DLD1 (cell line): ENCODE results near the gene LRP4.
"Not testable (repeated sequence)": the region's sequence is repeated elsewhere in the genome, so short reads cannot be mapped to it uniquely, and the experiment has no call there.

Source experiments
- in situ Hi-C: cut with HindIII; loops from 2 replicates; pipeline ENCODE4 v1.10.0; 2017; ENCODE audit warnings: low sequenced_read_pairs

The LRP4 gene, protein sequence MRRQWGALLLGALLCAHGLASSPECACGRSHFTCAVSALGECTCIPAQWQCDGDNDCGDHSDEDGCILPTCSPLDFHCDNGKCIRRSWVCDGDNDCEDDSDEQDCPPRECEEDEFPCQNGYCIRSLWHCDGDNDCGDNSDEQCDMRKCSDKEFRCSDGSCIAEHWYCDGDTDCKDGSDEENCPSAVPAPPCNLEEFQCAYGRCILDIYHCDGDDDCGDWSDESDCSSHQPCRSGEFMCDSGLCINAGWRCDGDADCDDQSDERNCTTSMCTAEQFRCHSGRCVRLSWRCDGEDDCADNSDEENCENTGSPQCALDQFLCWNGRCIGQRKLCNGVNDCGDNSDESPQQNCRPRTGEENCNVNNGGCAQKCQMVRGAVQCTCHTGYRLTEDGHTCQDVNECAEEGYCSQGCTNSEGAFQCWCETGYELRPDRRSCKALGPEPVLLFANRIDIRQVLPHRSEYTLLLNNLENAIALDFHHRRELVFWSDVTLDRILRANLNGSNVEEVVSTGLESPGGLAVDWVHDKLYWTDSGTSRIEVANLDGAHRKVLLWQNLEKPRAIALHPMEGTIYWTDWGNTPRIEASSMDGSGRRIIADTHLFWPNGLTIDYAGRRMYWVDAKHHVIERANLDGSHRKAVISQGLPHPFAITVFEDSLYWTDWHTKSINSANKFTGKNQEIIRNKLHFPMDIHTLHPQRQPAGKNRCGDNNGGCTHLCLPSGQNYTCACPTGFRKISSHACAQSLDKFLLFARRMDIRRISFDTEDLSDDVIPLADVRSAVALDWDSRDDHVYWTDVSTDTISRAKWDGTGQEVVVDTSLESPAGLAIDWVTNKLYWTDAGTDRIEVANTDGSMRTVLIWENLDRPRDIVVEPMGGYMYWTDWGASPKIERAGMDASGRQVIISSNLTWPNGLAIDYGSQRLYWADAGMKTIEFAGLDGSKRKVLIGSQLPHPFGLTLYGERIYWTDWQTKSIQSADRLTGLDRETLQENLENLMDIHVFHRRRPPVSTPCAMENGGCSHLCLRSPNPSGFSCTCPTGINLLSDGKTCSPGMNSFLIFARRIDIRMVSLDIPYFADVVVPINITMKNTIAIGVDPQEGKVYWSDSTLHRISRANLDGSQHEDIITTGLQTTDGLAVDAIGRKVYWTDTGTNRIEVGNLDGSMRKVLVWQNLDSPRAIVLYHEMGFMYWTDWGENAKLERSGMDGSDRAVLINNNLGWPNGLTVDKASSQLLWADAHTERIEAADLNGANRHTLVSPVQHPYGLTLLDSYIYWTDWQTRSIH (N-terminal part only)

DNA sequence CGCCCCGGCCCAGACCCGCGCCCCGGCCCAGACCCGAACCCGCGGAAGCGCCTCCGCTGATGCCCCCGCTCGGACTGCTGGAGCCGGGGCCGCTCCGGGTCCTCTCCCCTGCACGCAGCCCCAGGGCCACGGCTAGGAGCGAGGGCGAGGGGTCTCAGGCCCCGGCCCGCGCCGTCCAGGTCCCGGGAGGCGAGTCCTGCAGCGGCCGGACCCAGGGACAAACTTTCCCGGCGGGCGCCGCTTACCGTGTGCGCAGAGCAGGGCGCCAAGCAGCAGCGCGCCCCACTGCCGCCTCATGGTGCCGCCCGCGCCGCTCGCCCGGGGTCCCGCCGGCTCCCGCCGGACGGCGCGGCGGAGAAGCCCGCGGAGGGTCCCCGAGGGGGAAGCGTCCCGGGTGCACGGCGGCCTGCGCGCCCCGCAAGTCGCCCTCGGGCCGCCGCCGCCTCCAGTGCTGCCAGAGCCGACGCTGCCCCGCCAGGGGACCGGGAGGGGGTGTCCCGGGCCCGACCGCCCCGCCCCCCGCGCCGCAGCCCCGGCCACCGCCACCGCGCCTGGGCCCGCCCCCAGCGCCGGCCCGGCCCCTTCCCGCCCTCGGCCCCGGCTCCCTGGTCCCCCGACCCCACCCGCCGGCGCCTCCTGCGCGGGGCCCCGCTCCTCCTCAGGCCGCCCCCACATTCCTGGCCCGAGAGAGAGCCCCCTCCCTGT lies at the start of gene LRP4:
Gene LRP4 (minus strand): TSS at position 468 of the 705 bp plus-strand sequence. CDS start 171 bp downstream, at position 297.
- in situ Hi-C loops = no loop called here

DNA sequence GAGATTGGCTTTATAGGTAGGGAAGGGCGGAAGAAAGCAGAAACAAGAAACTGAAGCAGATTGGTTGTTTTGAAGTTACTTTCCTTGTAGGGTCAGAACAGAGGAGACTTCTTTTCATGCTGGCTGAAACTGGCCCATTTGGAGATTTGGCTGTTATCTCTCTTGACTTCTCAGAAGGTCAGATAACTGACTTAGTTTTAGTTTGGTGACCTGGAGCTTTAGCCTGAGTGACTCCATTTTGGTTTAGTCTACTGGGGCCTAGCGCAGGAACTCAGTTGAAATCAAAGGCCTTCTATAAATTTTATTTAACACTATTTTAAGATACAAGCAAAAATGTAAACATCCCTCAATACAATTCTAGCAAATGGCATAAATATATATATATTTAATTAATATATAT lies 49.6 kb upstream of the LRP4 start:
- in situ Hi-C loops = no loop called here

DNA sequence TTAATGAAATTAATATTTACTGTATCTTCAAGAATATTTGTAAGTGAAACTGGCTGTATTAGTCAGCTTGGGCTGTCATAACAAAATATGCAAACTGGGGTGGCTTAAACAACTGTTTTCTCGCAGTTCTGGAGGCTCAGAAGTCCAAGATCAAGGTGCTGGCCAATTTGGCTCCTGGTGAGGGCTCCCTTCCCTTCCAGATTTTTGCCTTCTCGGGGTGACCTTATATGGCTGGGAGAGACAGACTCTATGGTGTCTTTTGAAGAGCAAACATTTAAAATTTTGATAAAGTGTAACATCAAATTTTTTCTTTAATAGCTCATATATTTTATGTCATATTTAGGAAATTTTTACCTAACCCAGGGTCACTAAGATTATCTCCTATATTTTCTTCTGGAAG lies 48.4 kb upstream of the LRP4 start:
- in situ Hi-C loops = no loop called here

DNA sequence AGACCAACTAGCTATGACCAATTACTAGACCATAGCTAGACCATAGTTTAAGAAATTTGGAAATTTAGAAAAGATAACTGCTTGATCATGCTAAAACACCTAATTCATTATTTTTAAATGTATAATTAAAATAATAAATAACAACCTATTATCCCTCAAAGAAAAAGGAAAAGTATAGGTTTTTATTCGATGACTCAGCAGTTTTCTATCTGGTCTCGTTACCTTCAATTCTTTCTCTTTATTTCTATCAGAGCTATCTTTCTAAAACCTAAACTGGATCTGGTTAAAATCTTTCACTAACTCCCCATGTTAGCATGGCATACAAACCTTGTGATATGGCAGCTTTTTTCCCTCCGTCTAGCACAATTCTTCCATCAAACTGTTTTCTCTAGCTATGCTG lies 45.5 kb upstream of the LRP4 start:
- in situ Hi-C loops = no loop called here

DNA sequence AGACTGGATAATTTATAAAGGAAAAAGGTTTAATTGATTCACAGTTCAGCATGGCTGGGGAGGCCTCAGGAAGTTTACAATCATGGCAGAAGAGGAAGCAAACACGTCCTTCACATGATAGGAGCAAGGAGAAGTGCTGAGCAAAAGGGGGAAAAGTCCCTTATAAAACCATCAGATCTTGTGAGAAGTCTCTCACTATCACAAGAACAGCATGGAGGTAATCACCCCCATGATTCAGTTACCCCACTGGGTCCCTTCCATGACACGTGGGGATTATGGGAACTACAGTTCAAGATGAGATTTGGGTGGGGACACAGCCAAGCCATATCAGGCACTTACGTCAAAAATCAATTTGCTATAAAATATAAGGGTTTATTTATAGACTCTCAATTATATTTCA lies 43.5 kb upstream of the LRP4 start:
- in situ Hi-C loops = not testable (repeated sequence)

DNA sequence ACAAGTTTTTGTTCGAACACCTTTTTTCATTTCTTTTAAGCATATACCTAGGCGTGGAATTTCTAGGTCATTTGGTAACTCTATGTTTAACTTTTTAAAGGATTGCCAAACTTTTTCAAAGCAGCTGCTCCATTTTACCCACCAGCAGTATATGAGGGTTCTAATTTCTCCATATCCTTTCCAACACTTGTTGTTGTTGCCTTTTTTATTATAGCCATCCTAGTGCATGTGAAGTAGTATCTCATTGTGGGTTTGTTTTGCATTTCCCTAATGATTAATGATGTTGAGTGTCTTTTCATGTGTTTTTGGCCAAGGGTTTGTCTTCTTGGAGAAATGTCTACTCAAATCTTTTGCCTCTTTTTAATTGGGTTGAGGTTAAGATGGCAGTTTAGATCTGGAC lies 42.7 kb upstream of the LRP4 start:
- in situ Hi-C loops = no loop called here

DNA sequence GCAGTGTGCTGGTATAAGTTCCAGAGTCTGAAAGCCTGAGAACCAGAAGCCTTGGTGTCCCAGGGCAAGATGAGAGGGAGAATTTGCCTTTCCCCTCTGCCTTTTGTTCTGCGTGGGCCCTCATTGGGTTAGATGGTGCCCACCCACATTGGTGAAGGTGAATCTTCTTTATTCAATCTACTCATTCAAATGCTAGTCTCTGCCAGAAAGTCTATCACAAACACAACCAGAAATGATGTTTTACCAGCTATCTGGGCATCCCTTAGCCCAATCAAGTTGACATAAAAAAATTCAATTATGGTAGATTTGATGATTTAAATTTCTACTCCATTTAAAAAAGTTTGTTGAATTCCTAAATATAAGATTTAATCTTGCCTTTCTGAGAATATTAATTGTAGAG lies 40.4 kb upstream of the LRP4 start:
- in situ Hi-C loops = no loop called here

DNA sequence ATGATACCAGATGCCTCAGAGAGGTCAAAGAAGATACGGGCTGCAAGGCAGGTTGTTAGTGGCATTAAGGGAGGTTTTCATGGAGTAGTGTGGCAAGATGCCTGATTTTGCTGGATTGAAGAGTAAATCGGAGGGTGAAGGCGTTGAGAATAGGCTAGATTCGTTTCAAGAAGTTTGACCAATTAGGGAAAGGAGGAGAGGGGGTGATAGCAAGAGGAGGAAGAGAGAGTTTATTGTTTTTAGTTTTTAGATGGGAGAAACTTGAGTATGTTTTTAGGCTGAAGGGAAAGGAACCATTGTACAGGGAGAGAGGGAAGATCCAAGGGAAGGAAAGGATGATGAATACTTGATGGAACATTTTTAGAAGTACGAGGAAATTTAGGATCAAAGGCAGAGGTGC lies 34.7 kb upstream of the LRP4 start:
- in situ Hi-C loops = no loop called here

DNA sequence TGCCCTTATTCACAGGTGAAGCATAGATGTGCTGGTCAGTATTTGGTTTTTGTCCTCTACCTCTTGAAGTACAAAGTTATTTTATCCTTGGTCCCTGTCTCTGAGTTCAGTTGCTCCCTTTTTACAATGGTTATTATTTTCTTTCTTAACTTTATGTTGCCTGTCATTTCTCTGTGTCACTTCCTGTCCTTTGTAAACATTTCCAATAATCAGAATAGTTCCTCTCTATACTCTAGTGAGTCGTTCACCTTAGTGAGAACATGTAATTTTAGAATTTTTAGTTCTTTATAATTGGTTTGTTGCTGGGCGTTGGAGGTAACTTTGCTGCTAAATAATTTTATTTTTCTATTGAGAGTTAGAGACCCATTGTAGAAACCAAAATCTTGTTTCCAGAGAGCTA lies 34.2 kb upstream of the LRP4 start:
- in situ Hi-C loops = no loop called here

DNA sequence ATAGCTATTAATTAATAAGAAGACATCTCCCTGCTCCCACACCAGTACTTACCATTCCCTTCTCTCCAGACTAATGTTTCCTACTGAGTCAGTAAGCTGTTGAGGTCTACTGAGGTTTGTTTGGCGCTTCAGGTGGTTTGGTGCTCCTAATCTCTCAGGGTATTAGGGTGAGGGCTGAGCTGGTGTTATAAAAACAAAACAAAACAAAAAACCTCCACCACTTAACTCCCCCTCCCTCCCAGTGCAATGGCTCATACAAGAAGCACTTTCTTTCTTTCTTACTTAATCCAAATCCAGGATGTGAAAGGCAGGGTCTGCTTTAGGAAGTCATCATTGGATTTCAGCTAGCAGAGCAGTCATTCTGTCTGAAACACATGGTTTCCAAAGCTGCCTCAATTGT lies 33.5 kb upstream of the LRP4 start:
- in situ Hi-C loops = no loop called here

DNA sequence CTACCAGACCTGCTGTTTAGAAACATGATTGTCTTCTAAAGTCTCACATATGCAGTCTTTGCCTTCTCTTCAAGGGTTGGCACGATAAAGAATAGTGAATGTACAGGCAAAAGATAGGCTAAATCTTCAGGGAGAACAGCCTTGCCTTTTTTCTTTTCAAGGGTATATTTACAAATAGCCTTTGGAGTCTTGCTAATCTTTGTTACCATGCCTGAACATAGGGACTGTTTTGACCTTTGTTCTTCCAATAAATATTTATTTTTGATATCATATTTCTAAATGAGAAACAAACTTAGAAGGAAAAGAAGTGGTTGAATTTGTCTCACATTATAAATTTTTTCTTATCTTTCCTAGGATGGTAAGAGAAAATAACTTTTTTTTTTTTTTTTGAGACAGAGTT lies 30.9 kb upstream of the LRP4 start:
- in situ Hi-C loops = no loop called here

DNA sequence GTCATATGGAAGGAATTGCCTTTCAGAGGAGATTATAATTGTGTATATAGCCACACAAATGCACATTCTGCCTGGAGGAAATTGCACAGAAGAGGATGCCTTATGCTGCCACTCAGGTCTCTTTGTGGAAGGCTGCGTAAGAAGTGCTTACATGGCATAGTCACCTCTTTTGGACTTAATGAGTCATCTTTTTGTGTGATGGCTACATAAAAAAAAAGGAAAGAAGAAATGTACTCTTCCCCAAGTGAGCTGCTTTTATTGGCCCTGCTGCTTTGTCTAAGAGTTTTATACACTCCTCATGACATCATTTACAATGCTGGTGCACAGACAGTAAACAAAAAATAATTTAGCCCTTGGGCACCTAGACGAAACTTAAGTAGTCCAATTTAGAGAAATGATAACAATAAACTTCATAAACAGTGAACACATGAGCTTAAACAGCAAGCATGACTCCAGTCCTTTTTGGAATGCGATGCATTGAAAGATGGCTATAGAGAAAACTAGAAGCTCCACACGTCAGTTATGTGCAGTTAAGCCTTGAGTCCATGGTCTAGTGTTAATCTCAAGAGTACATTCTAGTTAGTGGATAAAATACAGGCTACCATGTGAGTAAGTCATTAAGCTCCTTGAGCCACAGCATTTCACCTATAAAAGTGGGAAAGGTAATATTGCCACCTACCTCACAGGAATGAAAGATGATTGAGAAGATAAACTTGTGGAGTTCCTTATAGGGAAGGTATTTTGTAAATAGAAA lies 30.2 kb upstream of the LRP4 start:
- in situ Hi-C loops = no loop called here

DNA sequence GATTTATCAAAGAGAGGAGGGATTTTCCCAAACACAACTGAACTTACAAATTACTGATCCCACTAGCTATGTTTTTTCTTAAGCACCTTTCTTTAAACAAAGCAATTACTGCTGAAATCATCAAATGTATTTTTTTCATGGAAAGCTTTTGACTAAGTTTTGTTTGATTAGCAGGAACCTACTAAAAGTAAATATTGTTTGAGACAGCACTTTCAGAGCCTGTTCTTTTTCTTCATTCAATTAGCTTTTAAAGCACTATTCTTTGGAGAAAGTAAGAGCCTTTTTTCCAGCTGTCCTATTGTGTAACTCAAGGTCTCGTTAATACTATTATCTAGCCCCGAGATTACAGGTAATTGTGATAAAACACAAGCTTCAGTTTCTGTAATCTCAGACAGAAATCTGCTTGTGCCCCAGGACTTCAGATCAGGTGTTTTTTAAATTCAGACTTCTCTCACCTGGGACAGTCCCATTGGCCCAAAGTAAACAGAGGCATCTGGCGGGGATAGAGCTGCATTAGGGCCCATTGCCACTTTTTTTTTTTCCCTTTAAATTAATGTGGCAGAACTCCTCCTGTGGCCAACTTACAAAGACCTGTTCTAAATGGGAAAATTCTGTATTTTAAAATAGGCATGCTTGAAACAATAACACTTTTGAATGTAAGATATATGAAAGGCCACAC lies 29.2 kb upstream of the LRP4 start:
- in situ Hi-C loops = no loop called here

DNA sequence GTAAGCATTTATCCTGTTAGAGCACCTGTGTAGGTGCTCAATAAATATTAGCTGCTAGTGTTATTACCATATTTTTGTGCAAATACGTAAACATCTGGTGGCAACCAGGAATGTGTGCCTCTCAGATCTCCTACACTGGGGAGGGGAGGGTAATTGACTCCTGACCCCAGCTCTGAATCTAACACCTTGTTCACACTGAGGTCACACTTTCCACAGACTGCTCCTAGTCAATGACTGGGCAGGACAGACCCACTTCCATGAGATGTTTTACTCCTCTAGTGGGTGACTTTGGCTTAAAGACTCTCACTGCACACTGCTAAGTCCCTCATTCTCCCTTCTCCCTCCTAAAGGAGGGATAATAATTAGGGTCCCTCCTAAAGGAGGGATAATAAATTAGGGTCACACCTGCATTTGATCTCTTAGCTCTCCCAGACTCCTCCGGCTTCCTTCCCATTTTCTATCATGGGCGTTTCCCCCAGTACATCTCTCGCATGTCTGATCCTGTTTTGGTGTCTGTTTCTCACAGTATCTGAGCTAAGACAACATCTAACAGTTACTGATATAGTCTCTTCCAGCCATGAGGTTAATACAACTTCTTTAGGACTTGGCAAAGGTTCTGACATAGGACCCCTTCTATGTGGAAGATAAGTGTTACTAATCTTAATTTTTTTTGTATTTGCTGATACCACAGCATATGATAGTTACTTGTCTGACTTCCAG lies 26.2 kb upstream of the LRP4 start:
- in situ Hi-C loops = no loop called here

DNA sequence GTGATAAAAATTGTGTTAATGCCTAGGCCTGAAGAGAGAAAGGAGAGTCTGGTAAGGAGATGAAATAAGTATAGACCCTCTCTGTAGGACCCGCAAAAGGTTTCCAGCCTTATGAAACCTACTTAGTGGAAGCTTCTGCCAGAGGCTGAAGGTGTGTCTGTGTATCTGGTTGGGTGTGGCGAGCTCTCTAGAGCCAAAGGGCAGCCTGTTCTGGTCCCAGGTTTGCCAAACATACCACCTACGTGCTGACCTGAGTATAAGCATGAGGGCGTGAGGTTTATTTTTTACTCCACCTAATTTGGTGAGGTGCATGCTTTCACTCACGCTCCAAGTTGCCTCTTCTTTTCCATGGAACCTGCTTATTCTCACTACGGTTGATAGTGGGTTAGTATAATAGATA lies 23.8 kb upstream of the LRP4 start:
- in situ Hi-C loops = no loop called here

DNA sequence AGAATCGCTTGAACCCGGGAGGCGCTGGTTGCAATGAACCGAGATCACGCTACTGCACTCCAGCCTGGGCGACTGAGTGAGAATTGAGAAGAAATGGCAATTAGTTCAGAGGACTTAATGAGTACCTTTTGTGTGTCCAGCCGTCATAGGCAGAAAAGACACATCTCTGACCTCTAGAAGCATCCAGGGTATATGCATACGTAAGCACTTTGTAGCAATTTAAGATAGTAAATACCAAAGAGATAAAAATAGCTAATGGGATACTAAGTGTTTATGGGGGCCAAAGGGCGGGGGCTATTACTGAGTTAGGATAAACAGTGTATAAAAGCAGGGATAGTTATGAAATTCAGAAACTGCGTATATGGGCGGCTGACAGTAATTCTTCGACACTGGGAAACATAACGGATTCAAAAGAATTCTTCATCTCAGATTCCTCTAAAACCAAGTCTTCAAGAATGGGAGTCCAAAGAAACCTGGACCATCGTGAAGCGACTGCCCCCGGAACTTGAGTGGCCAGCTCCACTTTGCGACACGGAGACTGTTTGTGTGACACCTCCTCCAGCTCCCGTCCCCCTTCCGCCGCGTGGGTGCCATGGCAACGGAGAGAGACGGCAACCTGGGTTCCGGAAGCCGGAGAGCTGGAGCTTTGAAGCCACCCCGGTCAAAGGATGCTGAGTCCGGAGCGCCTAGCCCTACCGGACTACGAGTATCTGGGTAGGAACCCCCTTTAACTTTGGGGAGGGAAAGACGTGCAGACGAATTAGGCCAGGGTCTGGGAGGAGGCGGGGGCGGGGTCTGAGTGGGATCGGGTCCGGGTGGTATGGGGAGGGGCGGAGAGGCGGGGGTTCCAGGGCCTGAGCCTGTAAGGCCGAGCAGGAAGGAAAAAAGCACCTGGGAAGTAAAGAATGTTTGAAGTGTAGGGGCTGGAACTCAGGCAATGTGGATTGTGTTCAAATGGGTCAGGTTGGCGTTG lies 18.1 kb upstream of the LRP4 start, which contains the start of gene CSTPP1:
Gene CSTPP1 (plus strand): TSS at position 624 of the 973 bp plus-strand sequence. CDS start 45 bp downstream, at position 669.
- in situ Hi-C loops = no loop called here

DNA sequence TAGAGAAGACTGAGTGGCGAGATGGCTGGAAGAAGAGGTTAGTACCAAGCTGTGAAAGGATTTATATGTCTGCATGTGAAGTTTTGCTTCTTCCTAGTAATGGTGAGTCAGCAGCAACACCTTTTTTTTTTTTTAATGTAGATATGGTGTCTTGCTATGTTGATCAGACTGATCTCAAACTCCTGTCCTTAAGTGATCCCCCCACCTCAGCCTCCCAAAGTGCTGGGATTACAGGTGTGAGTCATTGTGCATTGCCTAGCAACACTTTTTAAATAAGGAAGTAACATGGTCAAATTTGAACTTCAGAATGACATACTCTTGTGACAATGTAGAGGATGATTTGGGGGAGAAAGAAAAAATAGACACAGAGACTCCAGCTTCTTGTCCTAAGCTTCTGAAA lies 11.7 kb upstream of the LRP4 start:
- in situ Hi-C loops = no loop called here
